Ishikawa (cell line): Measurements from ENCODE around the gene ING3.

ENCODE experiments used
- CEBPB ChIP-seq: IDR thresholded peaks from 2 replicates; pipeline ENCODE4 v1.6.1; 2012
- CREB1 ChIP-seq: IDR thresholded peaks from 2 replicates; pipeline ENCODE4 v1.6.1; 2012; ENCODE audit warnings: low read depth
- EGR1 ChIP-seq: IDR thresholded peaks from 2 replicates; pipeline ENCODE4 v1.6.1; 2012
- EP300 ChIP-seq: IDR thresholded peaks from 2 replicates; pipeline ENCODE4 v1.6.1; 2012; ENCODE audit warnings: borderline replicate concordance
- FOXM1 ChIP-seq: IDR thresholded peaks from 2 replicates; pipeline ENCODE4 v1.6.1; 2012; ENCODE audit warnings: low read depth, borderline replicate concordance
- MAX ChIP-seq: IDR thresholded peaks from 2 replicates; pipeline ENCODE4 v1.6.1; 2012
- RAD21 ChIP-seq: IDR thresholded peaks from 2 replicates; pipeline ENCODE4 v1.6.1; 2012; ENCODE audit warnings: low read depth
- TAF1 ChIP-seq: IDR thresholded peaks from 2 replicates; pipeline ENCODE4 v1.6.1; 2012; ENCODE audit warnings: low read depth, mild to moderate bottlenecking
- TCF12 ChIP-seq: IDR thresholded peaks from 2 replicates; pipeline ENCODE4 v1.6.1; 2012; ENCODE audit warnings: low read depth
- TEAD4 ChIP-seq: IDR thresholded peaks from 2 replicates; pipeline ENCODE4 v1.6.1; 2012
- USF1 ChIP-seq: IDR thresholded peaks from 2 replicates; pipeline ENCODE4 v1.6.1; 2012
- YY1 ChIP-seq: IDR thresholded peaks from 2 replicates; pipeline ENCODE4 v1.6.1; 2012; ENCODE audit warnings: low read depth
- ZBTB7A ChIP-seq: IDR thresholded peaks from 2 replicates; pipeline ENCODE4 v1.6.1; 2012; ENCODE audit warnings: low read depth
- TF ChIP-seq, protein P1 (sequence below): IDR thresholded peaks from 2 replicates; pipeline ENCODE4 v1.6.1; 2012; ENCODE audit warnings: low read depth, mild to moderate bottlenecking

GRCh38 chr7:120949998-120950538 is 509 bp upstream of the ING3 start:
- TF ChIP-seq TAF1 (peak; percentile 20; the same call in 1 of the 2 replicates), EGR1 (no peak), CEBPB (no peak), USF1 (no peak), MAX (no peak; the same call in 1 of the 2 replicates), RAD21 (no peak), FOXM1 (no peak; the same call in 1 of the 2 replicates), TEAD4 (no peak; the same call in 1 of the 2 replicates), CREB1 (no peak), YY1 (no peak), EP300 (no peak), TCF12 (no peak), ZBTB7A (no peak)
- TF ChIP-seq, protein P1, sequence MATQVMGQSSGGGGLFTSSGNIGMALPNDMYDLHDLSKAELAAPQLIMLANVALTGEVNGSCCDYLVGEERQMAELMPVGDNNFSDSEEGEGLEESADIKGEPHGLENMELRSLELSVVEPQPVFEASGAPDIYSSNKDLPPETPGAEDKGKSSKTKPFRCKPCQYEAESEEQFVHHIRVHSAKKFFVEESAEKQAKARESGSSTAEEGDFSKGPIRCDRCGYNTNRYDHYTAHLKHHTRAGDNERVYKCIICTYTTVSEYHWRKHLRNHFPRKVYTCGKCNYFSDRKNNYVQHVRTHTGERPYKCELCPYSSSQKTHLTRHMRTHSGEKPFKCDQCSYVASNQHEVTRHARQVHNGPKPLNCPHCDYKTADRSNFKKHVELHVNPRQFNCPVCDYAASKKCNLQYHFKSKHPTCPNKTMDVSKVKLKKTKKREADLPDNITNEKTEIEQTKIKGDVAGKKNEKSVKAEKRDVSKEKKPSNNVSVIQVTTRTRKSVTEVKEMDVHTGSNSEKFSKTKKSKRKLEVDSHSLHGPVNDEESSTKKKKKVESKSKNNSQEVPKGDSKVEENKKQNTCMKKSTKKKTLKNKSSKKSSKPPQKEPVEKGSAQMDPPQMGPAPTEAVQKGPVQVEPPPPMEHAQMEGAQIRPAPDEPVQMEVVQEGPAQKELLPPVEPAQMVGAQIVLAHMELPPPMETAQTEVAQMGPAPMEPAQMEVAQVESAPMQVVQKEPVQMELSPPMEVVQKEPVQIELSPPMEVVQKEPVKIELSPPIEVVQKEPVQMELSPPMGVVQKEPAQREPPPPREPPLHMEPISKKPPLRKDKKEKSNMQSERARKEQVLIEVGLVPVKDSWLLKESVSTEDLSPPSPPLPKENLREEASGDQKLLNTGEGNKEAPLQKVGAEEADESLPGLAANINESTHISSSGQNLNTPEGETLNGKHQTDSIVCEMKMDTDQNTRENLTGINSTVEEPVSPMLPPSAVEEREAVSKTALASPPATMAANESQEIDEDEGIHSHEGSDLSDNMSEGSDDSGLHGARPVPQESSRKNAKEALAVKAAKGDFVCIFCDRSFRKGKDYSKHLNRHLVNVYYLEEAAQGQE: no peak
